ENCODE data around the gene OR4F17. TPM values are rescaled to one million over a fixed set of nuclear protein-coding genes. Genes with fewer than 3 reads are reported as not detected.
"Not testable (repeated sequence)": the region's sequence is repeated elsewhere in the genome, so short reads cannot be mapped to it uniquely, and the experiment has no call there.

Gene OR4F17, protein sequence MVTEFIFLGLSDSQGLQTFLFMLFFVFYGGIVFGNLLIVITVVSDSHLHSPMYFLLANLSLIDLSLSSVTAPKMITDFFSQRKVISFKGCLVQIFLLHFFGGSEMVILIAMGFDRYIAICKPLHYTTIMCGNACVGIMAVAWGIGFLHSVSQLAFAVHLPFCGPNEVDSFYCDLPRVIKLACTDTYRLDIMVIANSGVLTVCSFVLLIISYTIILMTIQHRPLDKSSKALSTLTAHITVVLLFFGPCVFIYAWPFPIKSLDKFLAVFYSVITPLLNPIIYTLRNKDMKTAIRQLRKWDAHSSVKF
- total RNA-seq, result not detected

- DNase-seq (ENCODE audit: low spot score in 2 of 2); H3K4me3 ChIP-seq (ENCODE audit: low read depth, poor library complexity, severe bottlenecking); intact Hi-C loops (cut with DNase I; ENCODE audit: low total_unique reads): not testable (repeated sequence)
These were observed at the start of gene OR4F17 for GRCh38 chr19:106804-107203. OR4F17 (plus strand) TSS chr19:107104; CDS start chr19:110679, 3,575 bp downstream.

- H3K4me3 ChIP-seq (ENCODE audit: low read depth, poor library complexity, severe bottlenecking); DNase-seq (ENCODE audit: low spot score in 2 of 2); intact Hi-C loops (cut with DNase I; ENCODE audit: low total_unique reads): not testable (repeated sequence)
- no CpG with 5 or more reads among the region's 54 CpGs for WGBS, 2 donors
These were observed 36.1 kb upstream of the OR4F17 start for GRCh38 chr19:70793-71192.

DNA sequence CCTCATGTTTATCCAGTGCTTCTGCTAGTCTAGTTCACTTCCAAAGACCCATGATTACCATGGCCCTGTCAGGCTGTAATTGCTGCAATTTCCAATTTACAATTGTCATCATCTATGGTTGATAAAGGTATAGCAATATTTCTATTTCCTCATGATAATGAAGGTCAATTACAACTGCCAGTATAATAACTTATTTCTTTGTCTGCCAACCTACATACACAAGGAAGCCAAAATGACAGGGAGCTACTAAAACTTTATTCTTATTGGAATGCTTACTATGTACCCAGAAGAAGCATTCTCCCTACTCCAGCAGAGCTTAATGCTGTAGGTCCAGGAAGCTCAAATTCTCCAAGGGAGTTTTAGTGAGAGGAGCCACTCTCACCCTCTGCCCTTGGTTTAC, 24.0 kb upstream of the OR4F17 start:
- H3K4me3 ChIP-seq (ENCODE audit: low read depth, poor library complexity, severe bottlenecking); intact Hi-C loops (cut with DNase I; ENCODE audit: low total_unique reads); DNase-seq (ENCODE audit: low spot score in 2 of 2): not testable (repeated sequence)

- H3K4me3 ChIP-seq (ENCODE audit: low read depth, poor library complexity, severe bottlenecking); DNase-seq (ENCODE audit: low spot score in 2 of 2); intact Hi-C loops (cut with DNase I; ENCODE audit: low total_unique reads): not testable (repeated sequence)
- WGBS, 2 donors, result no CpG with 5 or more reads among the region's 1 CpG
These were observed 23.3 kb upstream of the OR4F17 start for GRCh38 chr19:83626-84025.

DNA sequence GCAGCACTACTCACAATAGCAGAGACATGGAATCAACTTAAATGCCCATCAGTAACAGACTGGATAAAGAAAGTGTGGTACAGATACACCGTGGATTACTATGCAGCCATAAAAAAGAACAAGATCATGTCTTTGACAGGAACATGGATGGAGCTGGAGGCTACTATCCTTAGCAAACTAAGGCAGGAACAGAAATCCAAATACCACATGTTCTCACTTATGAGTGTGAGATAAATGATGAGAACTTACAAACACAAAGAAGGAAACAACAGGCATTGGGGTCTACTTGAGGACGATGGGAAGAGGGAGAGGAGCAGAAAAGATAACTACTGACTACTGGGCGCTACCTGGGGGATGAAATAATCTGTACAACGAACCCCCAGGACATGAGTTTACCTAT, 16.2 kb upstream of the OR4F17 start:
- intact Hi-C loops (cut with DNase I; ENCODE audit: low total_unique reads); H3K4me3 ChIP-seq (ENCODE audit: low read depth, poor library complexity, severe bottlenecking); DNase-seq (ENCODE audit: low spot score in 2 of 2): not testable (repeated sequence)
- 69 to 81% methylated on average over 3 to 4 of the region's 4 CpGs for WGBS, 2 donors

DNA sequence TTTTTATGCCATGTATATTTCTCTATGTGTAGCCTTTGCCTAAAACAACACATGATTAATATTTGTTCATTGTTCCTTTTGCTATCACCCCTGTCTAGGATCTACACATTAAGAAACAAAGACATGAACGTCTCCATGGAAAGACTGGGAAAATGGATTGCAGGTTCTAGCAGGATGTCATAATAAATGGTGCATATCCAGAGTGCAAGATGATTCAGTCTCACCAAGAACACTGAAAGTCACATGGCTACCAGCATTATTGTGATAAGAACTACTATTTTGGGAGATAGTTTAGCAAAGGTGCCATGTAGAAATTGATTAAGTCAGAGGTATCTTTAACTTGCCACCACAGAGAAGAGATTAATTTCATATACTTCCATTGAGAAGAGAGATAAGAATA, 12.1 kb upstream of the OR4F17 start:
- intact Hi-C loops (cut with DNase I; ENCODE audit: low total_unique reads); H3K4me3 ChIP-seq (ENCODE audit: low read depth, poor library complexity, severe bottlenecking); DNase-seq (ENCODE audit: low spot score in 2 of 2): not testable (repeated sequence)
- WGBS, 2 donors, result no CpG with 5 or more reads among the region's 1 CpG

- H3K4me3 ChIP-seq (ENCODE audit: low read depth, poor library complexity, severe bottlenecking); intact Hi-C loops (cut with DNase I; ENCODE audit: low total_unique reads); DNase-seq (ENCODE audit: low spot score in 2 of 2): not testable (repeated sequence)
- WGBS, 2 donors, result no CpG with 5 or more reads among the region's 3 CpGs
These were observed 9.3 kb upstream of the OR4F17 start for GRCh38 chr19:97647-98046.

DNA sequence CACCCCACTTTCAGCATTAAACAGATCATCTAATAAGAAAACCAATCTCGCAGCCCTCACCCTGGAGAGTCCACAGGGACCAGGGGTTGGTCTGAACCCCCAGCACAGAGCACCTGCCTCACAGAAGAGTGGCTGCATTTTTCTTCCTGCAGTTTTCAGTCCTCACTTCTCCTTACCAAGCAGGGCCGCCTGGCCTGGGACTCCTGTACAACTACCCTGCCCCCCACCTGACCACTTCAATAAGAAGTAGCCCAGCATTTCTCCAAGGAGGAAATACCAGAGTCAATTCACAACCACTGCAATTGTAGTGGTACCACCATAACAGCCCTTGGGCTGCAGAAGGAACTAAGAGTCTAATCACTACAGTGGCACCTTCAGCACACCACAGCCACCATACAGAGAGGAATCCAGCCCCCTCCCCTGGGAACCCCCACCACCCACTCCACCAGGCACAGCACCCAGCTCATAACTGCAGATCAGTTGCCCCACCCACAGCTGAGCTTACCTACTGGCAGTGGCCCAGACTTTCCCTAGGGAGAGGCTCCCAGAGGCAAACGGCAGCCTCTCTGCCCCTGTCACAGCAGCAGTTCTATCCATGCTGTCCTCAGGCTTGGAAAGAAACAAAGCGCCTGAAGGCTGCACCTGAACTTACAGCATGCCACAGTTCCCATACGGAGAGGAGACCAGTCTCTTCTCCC, 13.7 kb downstream of the OR4F17 start:
- no CpG with 5 or more reads among the region's 5 CpGs for WGBS, 2 donors
- intact Hi-C loops (cut with DNase I; ENCODE audit: low total_unique reads); DNase-seq (ENCODE audit: low spot score in 2 of 2); H3K4me3 ChIP-seq (ENCODE audit: low read depth, poor library complexity, severe bottlenecking): not testable (repeated sequence)

Other genes starting within 250 kb of the OR4F17 start
- 100 to 1,000 TPM in 2 of 4 donors, 10 to 100 TPM in 2; 68.2 to 134 (median 102) TPM for gene PLPP2, start 184.3 kb downstream of the OR4F17 start, total RNA-seq
- gene MIER2, start 237.7 kb downstream of the OR4F17 start, total RNA-seq, result 10 to 100 TPM; 24.6 to 76.3 (median 51.8) TPM

Data from lower leg skin (tissue), 4 donors.